HG02571 (cell line): ENCODE measurements around the gene CDH4.

Experiments used
- ATAC-seq: cut with Tn5 transposase; IDR thresholded peaks from one replicate; pipeline ENCODE4 v1.9.1; 2021; ENCODE audit warnings: mild to moderate bottlenecking, moderate library complexity; ENCODE audit not compliant: unreplicated experiment

CDH4 gene

DNA sequence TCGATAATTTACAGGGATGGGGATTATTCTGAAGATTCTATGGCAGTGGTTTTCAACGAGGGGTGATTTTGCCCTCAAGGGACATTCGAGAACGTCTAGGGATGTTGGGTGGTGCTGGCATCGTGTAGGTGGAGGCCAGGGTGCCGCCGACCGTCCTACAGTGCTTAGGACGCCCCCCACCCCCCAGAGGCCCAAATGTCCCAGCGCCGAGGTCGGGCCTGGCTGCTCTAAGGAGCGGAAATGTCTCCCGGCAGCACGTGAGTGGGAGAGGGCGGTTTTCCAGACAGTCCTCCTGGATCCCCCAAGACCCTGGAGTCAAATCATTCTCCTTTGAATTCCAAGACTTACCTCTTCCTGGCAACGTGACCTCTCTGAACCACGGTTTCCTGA lies 101.9 kb downstream of the CDH4 start:
- ATAC-seq = no peak

DNA sequence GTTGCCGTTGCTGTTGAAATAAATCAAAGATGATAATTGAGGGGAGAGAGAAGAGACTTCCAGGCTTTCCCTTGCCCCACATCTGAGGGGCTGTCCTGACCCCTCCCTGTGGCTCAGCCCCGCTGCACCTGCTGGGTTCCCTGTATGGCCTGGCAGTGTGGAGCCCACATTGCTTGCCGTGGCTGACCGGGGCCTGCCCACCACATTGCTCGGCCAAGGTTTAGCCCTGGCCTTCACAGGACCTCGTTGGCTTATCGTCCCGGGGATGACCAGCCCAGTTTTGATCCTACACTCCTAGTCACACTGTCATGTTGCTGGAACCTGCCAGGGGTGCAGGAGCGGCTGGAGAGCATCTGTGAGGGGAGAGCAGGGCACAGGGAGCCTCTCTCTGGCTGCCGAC lies 102.4 kb downstream of the CDH4 start:
- no peak for ATAC-seq

DNA sequence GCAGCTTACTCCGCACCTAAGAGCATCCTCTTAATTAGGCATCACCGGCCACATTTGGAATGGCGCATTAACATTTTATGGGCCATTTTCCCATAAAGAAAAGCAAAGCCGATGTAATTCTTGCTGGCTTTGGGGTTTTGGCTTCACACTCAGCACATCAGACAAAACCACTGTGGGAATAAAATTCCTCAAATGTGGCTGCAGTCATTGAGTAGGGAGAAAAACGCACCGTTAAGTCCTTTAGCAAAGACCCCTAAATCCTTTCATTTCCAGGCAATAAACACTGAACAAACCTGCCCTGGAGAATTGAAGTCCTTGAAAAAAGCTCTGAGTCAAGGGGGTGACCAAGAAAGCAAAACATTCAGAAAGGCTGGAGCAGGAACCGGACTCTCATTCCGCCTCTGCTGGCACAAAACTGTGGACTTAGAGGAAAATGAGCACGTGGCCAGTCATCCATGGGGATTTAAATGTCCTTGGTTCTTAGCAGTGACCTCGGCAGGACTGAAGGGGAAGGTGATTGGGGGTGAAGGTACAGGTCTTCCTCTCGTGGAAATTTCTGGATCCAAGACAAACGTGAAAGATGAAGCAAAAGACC lies 102.9 kb downstream of the CDH4 start:
- no peak for ATAC-seq

DNA sequence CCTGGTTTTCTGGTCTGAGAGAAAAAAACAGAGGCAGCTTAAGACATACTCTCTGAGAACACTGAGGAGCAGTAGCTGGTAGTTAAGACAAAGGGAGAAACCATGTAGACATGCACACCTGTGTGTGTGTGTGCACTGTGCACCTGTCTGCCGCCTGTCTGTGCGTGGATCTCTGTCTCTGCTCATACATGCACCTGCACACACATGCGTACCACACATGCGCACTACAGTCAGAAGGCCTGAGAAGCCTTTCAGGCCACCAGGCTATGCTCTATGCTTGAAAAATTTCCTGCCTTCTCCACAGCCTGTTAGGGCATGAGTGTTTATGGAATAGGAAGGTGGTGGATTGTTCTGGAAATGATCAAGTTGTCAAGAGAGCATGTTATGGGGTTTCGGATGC lies 103.5 kb downstream of the CDH4 start:
- no peak for ATAC-seq

DNA sequence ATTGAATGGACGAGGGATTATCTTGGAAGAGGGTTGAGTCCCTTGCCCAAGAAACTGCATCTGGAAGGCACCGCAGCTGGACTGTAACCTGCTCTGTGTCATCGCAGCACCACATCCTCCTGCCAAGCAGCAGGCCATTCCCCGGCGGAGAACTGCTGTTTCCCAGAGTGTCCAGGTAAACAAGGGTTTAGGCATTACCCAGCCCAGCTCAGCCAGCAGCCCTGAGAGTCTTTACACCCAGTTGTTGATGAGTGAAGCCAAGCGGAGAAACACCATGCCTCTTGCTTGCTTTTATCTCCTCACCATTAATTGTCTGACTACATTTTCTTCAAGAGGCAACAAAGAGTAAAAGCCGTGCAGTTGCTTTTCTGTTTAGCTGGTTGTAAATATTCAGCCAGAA lies 104.1 kb downstream of the CDH4 start:
- ATAC-seq = no peak

DNA sequence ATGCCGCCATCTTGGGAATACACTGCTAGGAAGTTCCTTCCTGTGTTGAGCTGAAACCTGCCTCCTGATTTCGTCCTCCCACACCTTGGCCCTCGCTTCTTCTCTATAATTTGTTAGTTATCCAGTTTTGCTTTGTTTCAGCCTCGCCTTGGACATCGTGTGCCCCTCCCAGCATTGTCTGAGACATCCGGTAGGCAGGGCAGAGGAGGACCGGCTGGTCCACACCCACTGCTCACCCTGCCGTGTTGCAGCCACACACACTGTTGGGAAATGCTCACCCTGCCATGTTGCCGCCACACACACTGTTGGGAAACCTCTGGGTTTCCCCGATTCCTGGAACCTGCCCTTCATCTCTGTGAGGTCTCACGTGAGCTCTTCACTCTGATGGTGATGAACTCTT lies 105.1 kb downstream of the CDH4 start:
- ATAC-seq = no peak

DNA sequence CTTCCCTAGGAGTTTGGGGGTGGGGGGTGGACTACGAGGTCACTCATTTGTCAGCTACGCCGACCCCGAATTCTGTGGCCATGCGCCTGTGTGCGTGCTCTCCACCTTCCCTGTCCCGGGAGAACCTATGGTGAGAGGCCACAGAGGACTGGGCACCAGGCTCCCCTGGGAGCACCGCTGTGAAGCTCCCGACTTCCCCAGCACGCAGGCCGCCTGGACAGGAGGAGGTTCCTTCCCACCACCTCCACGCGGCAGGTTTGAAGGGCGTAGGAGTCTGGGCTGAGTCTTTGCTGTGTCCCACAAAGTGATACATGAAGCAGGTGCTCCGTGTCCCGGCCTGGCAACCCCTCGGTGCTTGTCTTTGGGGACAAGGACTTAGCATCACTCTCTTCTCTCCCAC lies 107.2 kb downstream of the CDH4 start:
- ATAC-seq = no peak

DNA sequence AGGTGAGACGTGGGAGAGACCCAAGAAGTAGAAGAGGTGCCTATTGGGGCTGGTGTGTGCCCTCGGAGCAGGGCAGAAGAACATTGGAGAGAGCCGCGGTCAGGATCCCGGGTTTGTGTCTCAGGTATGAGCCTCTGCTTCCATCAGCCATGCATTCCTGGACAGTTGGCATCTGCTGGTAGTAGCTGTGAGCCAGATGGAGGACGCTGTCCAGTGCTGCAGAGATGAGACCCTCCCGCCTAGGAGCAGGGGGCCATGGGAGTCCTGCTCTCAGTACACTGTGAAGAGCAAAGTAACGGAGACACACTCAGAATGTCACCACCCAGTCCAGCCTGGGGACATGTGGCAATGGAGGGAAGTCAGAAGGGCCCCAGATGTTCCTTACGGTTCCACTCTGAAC lies 108.2 kb downstream of the CDH4 start:
- ATAC-seq = no peak

DNA sequence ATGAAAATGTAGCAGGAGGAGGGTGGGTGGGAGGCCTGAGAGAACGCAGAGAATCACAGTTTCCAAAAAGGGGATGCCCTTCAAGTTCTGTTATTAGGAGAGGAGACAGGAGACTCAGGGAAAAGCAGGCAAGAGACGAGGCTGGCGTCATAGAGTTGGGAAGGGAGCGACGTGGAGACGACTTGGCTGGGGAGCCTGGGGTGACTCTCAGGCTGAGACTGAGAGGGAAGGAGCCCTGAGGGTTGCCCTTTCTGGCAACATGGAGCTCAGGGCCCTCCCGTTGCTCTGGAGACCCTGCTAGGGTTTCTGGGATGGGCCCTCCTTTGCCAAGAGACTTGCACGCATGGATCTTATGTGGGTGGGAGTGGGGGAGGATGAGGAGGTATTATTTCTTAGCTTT lies 108.9 kb downstream of the CDH4 start:
- ATAC-seq = no peak

DNA sequence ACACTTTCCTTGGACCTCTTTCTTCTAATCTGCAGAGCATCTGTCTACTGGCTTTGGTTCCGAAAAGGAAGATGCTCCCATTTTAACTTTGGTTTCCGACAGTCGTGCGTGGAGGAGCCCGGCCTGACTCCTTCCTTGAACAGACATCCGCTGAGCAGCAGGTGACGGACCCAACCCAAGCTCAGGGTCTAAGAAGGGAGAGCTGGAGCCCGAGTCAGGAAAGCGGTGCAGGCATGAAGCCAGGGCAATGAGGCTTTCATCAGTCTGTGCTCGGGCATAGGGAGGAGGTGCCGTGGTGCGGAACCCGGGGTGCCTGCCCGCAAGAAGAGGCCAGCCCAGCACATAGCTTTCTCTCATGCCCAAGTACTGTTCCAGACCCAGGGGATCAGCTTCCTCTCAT lies 109.4 kb downstream of the CDH4 start:
- ATAC-seq = no peak

DNA sequence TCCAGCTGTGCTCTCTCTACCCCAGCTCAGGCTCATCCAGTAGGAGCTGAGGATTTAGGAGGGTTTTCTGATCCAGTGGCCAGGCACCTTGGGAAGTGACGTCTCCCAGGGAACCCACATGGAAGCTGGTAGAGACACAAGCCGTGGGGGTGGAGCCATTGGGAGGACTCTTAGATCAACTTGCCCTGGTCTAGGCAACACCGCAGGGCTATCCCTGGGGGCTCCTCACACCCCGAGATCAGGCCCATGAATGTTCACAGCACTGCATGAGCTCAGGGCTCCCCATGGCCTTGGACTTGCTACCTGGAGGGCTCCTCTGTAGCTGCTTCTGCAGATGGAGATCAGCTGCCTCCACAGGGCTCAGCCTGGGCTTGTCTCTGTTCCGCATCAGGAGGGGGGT lies 112.1 kb downstream of the CDH4 start:
- no peak for ATAC-seq

DNA sequence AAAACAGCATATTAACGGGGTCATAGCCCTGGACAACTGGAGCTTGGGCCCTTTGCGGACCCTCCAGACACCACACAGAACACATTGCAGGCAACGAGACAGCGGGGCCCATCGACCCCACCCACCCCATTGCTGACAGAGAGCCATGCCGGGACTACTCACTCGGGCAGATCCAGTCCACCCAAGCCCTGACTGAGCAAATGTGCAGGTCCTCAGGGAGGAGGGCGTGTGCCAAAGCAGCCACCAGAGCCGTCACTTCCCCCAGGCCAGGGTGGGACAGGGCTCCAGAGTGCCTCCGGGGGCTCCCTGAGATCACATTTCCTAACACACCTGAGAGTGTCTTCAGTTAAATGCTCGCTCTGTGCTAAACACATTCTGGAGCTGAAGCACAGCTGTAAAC lies 114.9 kb downstream of the CDH4 start:
- no peak for ATAC-seq

DNA sequence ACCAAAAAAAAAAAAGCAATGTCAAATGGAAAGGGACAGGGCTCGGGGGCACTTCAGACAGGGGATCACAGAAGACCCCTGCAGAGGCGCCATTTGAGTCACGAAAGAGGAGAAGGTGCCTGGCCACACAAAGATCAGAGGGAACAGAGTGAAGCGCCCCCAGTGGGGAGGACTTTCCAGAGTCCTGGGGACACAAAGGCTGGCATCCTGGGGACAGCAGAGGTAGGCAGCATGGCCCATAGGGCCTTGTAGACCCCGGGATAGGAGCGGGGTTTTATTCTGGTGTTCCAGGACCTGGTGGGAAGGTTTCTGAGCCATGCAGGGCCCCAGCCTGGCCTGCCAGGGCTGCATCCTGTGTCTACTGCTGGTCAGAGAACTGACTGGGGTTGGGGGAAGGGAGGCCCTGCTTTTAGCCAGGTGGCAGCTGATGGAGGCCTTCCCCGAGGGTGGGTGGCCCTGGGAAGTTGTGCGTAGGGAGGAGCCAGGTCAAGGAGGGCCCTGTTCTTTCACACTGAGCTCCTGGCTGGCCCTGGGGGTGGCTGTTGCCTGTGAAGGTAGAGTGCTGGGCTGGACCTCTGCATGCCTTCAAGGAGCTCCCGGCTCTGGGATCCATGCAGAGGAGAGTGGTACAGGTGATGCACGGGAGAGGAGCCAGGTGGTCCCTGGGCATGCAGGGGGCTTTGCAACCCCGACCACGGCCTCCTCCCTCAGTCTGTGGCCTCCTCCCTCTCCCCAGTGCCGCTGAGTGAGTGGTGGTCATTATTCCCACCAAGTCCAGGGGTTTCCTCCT lies 117.9 kb downstream of the CDH4 start:
- no peak for ATAC-seq

DNA sequence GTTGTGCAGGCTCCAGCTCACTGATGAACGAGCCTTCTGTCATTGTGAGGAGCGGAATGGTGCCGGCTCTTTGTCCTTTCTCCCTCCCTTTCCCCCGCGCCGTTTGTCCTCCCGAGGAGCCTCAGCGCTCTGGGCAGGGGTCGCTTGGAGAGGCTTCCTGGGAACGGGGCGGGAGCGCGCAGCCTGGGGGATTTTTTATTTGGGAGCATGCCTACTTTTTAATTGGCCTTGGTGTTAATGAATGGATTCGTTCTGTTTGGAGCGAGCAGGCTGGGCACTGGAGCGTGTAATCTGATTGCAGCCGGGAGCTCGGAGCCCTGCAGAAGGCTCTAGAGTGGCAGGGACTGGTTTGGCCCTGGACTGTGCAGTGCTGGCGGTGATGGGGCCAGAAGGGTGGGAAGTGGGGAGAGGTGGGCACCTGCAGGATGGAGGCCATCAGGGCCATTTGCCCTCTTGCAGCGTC lies 118.8 kb downstream of the CDH4 start:
- ATAC-seq = no peak

DNA sequence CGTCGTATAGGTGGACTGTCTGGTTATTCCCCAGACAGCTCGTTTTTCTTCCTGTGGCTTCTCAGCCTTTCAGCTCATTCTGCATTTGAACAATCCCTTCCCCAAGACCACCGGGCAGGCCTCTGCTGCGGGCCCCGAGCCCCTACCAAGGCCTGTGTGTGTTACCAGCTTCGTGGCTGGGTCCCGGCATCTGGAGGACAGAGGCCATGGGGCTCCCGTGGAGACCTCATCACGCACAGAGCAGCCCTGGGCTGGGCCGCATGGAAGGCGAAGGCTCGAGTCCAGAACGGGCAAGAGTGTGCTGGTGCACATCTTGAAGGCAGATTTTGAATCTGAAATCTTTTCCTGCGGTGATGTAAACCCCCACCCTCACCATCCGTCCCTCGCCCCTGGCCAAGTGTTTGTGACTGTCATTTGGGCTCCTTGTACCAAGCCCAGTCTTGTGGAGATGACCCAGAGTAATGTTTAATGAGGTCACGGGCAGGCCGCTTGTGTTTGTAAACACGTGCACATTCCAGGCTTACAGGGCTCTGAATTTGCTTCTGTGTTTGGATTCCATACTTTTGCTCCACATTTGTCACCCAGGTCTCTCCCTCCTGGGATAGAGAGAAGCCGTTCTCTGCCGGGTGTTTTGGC lies 119.6 kb downstream of the CDH4 start:
- no peak for ATAC-seq

DNA sequence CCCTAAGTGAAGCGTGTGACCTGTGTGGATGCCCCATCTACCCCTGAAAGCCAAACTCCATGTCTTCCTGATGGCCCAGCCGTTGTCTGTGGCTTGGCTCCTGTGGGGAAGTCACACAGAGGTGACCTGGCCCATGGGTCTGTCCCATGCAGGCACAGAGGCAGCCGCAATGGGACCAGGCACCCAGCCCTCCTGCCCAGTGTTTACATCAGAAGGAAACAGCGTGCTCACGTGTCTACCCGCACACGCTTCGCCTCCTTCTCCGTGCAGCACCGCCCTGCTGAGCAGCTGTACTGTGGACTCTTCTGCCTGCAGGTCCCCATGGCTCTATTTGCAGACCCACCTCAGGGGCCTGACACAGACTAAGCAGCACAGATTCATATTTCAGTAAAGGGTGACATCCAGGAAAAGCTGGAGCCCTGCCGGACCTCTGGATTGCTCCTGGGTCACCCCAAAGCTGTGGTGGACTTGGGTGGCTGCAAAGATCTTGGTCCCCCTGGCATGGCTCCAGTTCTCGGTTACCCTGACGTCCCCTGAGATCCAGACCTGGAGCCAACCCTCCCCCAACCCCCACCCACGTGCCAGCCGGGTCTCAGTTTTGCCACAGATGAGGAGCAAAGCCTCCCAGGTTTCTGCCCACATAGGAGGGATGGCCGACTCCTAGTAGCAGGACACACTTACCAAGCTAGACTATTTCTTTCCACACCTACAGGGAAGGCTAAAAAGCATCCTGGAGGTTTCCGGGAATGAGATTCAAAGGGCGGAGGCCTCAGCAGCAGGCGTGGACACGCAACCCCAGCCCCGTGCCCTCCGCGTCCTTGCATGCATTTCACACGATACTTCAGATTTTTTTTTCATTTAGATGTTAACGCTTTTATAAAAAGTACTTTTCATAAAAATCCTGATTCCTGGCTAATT lies 120.3 kb downstream of the CDH4 start:
- ATAC-seq = no peak

DNA sequence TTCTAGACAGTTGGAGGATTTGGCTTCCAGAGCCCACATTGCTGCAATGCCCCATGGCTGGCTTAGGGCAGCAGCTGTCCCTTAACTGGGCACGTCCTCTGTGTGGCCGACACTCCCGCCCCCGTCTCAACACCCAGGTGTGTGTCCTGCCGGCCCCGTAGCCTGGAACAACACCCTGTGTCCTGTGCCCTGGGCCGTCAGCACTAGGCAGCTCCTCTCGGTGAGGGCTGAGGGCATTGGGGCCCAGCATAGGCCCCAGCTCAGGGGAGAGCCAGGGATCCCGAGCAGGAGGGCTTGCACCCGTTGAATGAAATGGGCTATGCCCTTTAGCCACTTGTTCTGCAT lies 121.0 kb downstream of the CDH4 start:
- no peak for ATAC-seq

DNA sequence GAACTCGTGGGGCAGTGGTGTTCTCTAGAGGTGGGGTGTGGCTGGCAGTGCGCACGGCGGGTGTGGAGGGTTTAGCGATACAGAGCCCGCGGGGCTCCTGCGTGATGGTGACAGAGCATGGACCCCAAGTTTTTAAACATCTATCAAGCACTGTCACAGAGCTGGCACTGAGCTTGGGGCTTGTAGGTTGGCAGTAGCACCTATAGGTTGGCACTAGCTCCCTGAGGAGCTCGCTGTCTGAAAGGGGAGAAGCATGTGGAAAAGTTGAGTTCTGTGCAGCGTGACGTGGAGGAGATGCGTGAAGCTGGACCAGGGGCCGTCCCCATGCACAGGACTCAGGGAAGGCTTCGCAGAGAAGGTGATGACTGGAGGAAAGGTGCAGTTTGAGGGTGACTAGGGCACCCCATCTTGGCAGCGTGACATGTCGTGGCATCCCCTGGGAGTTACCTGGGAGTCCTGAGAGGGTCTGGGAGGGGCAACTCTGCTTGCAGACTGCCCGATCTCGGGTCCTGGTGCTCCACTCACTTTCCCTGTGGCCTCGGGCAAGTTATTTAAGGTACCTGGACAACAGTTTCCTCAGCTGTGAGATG lies 122.0 kb downstream of the CDH4 start:
- no peak for ATAC-seq

DNA sequence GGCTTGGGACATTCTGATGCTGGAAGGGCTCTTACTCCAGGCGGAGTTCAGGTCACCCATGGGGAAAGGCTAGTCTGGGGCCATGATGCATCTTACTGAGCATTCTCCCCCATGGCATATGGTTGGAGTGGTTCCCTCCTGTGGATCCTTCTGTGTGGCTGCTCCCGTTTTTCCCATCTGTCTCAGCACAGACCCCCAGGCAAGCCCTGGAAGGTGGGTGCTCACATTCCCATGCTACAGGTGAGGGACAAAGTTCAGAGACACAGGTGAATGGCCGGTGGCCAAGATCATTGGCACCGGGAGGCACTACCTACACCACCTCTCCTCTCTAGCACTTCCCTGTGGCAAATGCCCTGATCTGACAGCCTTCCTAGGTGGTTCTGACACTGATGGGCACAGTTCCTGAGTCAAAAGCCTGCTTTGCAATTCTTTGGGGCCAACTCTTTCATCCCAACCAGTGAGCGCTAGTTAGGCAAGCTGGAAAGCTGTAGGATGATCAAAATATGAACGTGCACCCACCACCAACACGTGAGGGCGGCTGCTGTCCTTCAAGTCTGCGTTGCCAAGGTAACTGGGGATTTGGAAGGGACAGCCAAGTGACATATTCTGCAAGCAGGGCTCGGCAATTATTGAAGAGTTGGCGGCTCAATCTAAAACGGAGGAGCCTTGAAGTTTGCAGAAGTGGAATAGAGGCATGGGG lies 124.6 kb downstream of the CDH4 start:
- ATAC-seq = no peak

DNA sequence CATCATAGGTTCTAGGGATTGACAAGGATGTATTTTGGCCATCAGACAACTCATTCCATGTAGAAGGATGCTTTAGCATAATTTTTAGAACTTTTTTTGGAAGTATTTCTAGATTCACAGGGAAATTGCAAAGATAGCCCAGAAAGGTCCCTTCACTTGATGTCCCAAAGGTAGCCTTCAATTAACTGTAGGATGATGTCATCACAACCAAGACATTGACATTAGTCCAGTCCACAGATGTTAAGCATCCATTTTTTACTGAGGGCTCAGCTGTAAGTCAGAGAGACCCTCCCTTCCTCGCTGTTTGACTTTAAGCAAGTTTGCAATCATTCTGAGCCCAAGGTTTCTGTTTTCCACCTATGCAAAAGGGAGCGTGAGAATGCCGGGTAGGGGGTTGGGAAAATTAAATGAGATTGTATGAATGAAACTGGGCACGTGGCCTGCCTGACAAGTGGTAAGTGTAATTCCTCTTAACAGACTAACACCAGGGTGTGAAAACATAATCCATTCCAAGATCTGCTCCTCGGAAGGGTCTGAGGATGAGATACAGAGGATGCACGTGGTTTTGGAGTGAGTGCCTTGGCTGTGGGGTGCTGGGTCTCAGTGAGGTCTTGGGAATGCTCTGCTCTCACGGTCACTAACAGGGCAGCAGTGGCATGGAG lies 126.8 kb downstream of the CDH4 start:
- no peak for ATAC-seq
